Astrocyte of the spinal cord (primary cell): Measurements from ENCODE around the gene BRINP2.

Source experiments
- DNase-seq: peaks from one replicate; pipeline ENCODE4 v3.0.0; 2011; ENCODE audit warnings: low read depth, low spot score
- H3K4me3 ChIP-seq: 2 replicates; pipeline ENCODE4 v1.5.1; 2011; ENCODE audit warnings: low read depth, mild to moderate bottlenecking, low read length, moderate library complexity
- CTCF ChIP-seq: IDR thresholded peaks from 2 replicates; pipeline ENCODE4 v1.5.1; 2012; ENCODE audit warnings: low read depth, mild to moderate bottlenecking, low read length, inconsistent platforms
- in situ Hi-C: cut with HindIII; loops from 2 replicates; pipeline ENCODE4 v1.10.0; 2017; ENCODE audit warnings: low sequenced_read_pairs

Gene BRINP2

GRCh38 chr1:177131723-177132122 is 39.0 kb upstream of the BRINP2 start:
- in situ Hi-C loops: no loop called here
- DNase-seq: no peak
- TF ChIP-seq CTCF: no peak
- no peak overlapping the region for H3K4me3 ChIP-seq

DNA sequence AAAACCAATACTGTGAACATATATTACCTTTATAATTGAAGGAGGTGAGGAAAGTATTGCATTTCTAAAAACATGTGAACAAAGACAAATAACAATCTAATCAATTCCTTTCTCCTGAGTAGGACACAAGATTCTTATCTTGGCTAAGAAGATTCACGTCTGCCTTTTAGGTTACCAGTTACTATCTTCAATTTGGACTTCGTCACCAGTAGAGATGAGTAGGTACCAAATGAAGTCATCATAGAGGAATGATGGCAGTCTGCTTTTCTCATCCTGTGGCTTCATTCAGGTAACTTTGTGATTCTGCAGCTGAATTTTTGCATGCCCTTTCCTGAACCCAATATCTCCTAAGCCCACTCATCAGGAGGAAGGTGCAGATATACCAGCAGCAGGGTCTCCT is 38.6 kb upstream of the BRINP2 start:
- no peak for DNase-seq
- in situ Hi-C loops: no loop called here
- no peak for TF ChIP-seq CTCF
- H3K4me3 ChIP-seq: no peak overlapping the region

DNA sequence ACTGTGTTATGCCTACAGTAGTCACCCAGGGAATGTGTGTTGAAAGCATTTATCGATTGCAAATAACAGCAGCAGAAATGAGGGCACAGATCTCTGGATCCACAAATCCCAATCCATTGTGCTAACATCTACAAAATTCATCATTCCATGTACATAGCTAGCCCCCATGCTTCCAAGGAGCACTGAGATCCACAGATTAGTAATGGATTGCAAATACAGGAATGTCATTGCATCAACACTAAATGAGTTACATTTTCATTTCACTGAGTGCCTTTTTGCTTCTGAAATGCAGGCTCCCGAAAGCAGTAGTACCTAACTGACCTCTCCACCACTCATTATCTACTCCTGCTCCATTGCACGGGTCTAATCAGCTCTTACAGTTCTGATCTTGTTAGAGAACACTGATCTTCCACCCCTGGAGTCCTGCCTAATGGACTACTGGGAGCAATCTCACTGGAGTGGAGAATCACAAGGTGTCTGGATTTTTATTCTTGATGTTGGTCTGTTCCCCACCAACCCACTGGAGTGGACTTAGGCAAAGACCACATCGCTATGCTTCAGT is 36.7 kb upstream of the BRINP2 start:
- H3K4me3 ChIP-seq: no peak overlapping the region
- in situ Hi-C loops: no loop called here
- DNase-seq: no peak
- no peak for TF ChIP-seq CTCF

DNA sequence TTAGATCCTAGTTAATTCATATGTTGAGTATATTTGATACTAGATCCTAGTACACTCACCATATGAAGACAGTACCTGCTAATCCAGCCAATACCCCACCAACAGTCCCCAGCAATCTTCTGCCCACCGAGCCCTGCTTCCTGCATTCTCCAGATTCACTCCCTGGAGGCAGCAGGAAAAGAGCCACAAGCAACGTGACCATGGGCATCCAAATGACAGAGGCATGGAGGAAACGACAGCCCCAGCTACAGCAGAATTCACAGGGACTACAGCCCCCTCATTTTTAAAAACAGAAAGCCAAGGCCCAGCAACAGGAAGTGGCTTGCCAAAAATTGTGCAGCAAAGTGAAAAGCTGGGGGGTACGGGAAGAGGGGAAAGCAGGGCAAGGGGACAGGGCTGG is 35.5 kb upstream of the BRINP2 start:
- DNase-seq: no peak
- no peak for TF ChIP-seq CTCF
- in situ Hi-C loops: no loop called here
- no peak overlapping the region for H3K4me3 ChIP-seq

GRCh38 chr1:177137814-177138213 is 32.9 kb upstream of the BRINP2 start:
- no peak overlapping the region for H3K4me3 ChIP-seq
- no peak for TF ChIP-seq CTCF
- in situ Hi-C loops: no loop called here
- DNase-seq: no peak

DNA sequence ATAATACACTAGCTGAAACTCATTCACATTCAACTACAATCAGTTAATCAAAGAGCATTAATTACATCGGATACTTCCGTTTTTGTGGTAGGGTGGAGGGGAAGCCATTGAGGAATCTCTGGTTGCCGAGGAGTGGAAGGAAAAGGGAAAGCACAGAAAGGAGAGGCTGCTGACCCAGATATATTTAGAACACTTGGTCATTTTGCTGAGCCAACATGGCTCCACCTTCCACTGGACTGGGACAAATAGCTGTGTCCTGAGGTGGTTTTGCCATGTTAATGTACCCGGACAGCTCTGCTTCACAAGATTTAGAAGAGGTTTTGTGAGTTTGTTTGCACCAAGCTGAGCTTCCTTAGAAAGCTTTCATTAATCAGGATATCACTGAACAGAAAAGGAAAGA is 32.4 kb upstream of the BRINP2 start:
- TF ChIP-seq CTCF: no peak
- no peak overlapping the region for H3K4me3 ChIP-seq
- DNase-seq: no peak
- in situ Hi-C loops: no loop called here

GRCh38 chr1:177142010-177142409 is 28.7 kb upstream of the BRINP2 start:
- H3K4me3 ChIP-seq: no peak overlapping the region
- DNase-seq: no peak
- TF ChIP-seq CTCF: no peak
- in situ Hi-C loops: no loop called here
